ENCODE results near the gene ATP1A1. TPM values are rescaled to one million over a fixed set of nuclear protein-coding genes. Genes with fewer than 3 reads are reported as not detected.

The ATP1A1 gene
- total RNA-seq, 4 donors from 2014 or later = 103 to 257 (median 204) TPM

GRCh38 chr1:116373431-116374352, 648 bp downstream of the ATP1A1 start:
- Histone ChIP-seq H3K27me3 (no peaks in the 10 kb centered on the region), H3K4me1 (peaks cover 31 to 50% of the 10 kb centered on the region in 2 donors), H3K9me3 (no peaks in the 10 kb centered on the region), H3K36me3 (no peaks in the 10 kb centered on the region), H3K4me3 (peak overlapping the region; percentile 80 to 93 (median 86)), H3K27ac (peak overlapping the region; percentile 94 to 98 (median 96))
- ATAC-seq (peak in 1 of 2 donors; percentile 12), DNase-seq (peak; percentile 68 to 76)
- in situ Hi-C loops (cut with MboI; ENCODE audit: low sequenced_read_pairs in 4 of 4) = loop anchor here in 2 of 4 donors (10.0 to 25.0 kb wide), 3 partner anchors 111 to 211 kb away; no protein-coding TSS in a partner anchor
- intact Hi-C loops (cut with DNase I; ENCODE audit: low total_unique reads) = loop anchor here (1.0 to 10.0 kb wide), 5 partner anchors 26 to 1679 kb away; partner anchors contain the start of genes AMPD1, CD58 and TRIM45
- TF ChIP-seq POLR2A (IDR thresholded peaks at IDR 0.05) (peak; percentile 63 to 72), CTCF (IDR thresholded peaks at IDR 0.05 in 4 of 5, conservative IDR thresholded peaks at IDR 0.05 in 1 of 5) (no peak)

- peaks cover 38 to 58% of the 10 kb centered on the region in 2 donors for H3K4me1 ChIP-seq
- H3K9me3 ChIP-seq = no peaks in the 10 kb centered on the region
- H3K27me3 ChIP-seq = no peaks in the 10 kb centered on the region
- ATAC-seq (no peak), DNase-seq (peak in 1 of 2 donors; percentile 26)
- no peaks in the 10 kb centered on the region for H3K36me3 ChIP-seq
- peak overlapping the region; percentile 94 to 98 (median 96) for H3K27ac ChIP-seq
- peak overlapping the region; percentile 80 to 93 (median 86) for H3K4me3 ChIP-seq
- TF ChIP-seq CTCF (IDR thresholded peaks at IDR 0.05 in 4 of 5, conservative IDR thresholded peaks at IDR 0.05 in 1 of 5) (no peak), POLR2A (IDR thresholded peaks at IDR 0.05) (no peak)
- intact Hi-C loops (cut with DNase I; ENCODE audit: low total_unique reads) = loop anchor here (5.0 to 10.0 kb wide), 4 partner anchors 43 to 1680 kb away; partner anchors contain the start of genes AMPD1, CD58 and TRIM45
- in situ Hi-C loops (cut with MboI; ENCODE audit: low sequenced_read_pairs in 4 of 4) = loop anchor here in 2 of 4 donors (10.0 to 25.0 kb wide), 3 partner anchors 110 to 212 kb away; no protein-coding TSS in a partner anchor
Measured at GRCh38 chr1:116374353-116375147, 1.5 kb downstream of the ATP1A1 start.

- Histone ChIP-seq H3K27me3 (no peaks in the 10 kb centered on the region), H3K4me3 (peak overlapping the region; percentile 80 to 93 (median 86)), H3K4me1 (peaks cover 46 to 66% of the 10 kb centered on the region in 2 donors), H3K36me3 (no peaks in the 10 kb centered on the region), H3K27ac (peak overlapping the region; percentile 94 to 98 (median 96)), H3K9me3 (no peaks in the 10 kb centered on the region)
- peak in 1 of 2 donors; percentile 6 for ATAC-seq
- intact Hi-C loops (cut with DNase I; ENCODE audit: low total_unique reads) = loop anchor here (5.0 to 10.0 kb wide), 3 partner anchors 42 to 1681 kb away; partner anchors contain the start of genes AMPD1 and TRIM45
- no peak for DNase-seq
- in situ Hi-C loops (cut with MboI; ENCODE audit: low sequenced_read_pairs in 4 of 4) = loop anchor here in 1 of 4 donors (10.0 kb wide), 1 partner anchor 109 kb away; no protein-coding TSS in a partner anchor
- TF ChIP-seq CTCF (IDR thresholded peaks at IDR 0.05 in 4 of 5, conservative IDR thresholded peaks at IDR 0.05 in 1 of 5) (no peak), POLR2A (IDR thresholded peaks at IDR 0.05) (no peak)
Measured at GRCh38 chr1:116375148-116375886, 2.3 kb downstream of the ATP1A1 start.

All from gastrocnemius medialis (tissue), 4 donors.